Hematopoietic multipotent progenitor cell treated with erythropoietin and hydrocortisone succinate and interleukin-3 and kit ligand, for 4 days (in vitro differentiated cells): ENCODE data around the gene SCARF2.
"Not testable (repeated sequence)": the region's sequence is repeated elsewhere in the genome, so short reads cannot be mapped to it uniquely, and the experiment has no call there.

Experiments
- DNase-seq: peaks from one replicate; pipeline ENCODE4 v3.0.0-alpha.2; 2015

SCARF2 gene

DNA sequence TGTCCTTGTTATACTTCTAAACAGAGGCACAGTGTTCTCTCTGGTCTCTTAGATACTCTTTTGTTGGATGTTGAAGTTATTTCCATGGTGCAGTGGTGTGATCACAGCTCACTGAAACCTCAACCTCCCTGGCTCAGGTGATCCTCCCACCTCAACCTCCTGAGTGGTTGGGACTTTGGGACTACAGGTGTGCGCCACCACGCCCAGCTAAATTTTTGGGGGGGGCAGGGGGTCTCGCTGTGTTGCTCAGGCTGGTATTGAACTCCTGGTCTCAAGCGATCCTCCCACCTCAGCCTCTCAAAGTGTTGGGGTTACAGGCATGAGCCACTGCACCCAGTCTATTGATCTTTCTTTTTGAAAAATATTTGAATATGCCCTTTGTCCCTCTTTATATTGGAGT lies 28.7 kb downstream of the SCARF2 start:
- DNase-seq = no peak

DNA sequence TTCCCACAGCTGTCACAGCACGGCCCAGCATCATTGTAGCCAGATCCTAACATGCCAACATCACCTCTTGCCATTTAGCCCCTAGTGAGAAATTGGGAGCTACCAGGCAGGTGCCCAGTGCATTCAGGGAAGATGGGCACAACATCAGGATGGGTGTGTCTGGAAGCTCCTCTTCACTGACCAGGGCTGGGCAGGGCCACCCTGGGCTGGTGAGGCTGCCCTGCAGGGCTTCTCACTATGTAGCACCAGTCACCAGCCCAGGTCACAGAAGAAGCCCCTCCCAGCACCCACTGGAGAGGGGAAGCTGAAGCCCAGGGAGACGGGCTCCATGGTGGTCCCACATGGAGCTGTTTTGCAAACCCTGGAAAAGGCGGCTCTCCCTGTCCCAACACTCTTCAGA lies 29.8 kb downstream of the SCARF2 start:
- DNase-seq = no peak

DNA sequence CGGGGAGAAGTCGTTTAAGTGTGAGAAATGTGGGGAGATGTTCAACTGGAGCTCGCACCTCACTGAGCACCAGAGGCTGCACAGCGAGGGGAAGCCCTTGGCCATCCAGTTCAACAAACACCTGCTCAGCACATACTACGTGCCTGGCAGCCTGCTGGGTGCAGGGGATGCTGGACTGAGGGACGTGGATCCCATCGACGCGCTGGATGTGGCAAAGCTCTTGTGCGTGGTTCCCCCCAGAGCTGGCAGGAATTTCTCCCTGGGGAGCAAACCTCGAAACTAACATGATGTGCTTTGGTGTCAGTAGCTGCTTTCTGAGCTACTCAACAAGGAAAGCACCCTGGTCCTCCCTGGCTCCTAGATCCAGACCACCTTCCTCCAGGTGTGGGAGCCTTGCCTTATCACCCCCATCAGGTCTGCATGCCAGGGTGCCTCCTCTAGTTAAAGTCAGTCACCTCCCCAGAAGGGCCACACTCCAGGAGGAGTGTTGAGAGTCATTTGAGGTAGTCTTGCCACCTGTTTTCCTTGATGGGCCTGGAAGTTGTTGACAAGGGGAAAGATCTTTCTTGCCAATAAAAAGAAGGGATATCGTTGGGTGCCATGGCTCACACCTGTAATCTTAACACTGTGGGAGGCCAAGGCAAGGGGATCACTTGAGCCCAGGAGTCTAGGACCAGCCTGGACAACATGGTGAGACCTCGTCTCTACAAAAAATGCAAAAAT lies 30.8 kb downstream of the SCARF2 start:
- no peak for DNase-seq

DNA sequence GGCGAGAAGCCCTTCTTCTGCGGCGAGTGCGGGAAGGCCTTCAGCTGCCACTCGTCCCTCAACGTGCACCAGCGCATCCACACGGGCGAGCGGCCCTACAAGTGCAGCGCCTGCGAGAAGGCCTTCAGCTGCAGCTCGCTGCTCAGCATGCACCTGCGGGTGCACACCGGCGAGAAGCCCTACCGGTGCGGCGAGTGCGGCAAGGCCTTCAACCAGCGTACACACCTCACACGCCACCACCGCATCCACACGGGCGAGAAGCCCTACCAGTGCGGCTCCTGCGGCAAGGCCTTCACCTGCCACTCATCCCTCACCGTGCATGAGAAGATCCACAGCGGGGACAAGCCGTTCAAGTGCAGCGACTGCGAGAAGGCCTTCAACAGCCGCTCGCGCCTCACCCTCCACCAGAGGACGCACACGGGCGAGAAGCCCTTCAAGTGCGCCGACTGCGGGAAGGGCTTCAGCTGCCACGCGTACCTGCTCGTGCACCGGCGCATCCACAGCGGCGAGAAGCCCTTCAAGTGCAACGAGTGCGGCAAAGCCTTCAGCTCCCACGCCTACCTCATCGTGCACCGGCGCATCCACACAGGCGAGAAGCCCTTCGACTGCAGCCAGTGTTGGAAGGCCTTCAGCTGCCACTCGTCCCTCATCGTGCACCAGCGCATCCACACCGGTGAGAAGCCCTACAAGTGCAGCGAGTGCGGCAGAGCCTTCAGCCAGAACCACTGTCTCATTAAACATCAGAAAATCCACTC lies 31.5 kb downstream of the SCARF2 start:
- DNase-seq = no peak

DNA sequence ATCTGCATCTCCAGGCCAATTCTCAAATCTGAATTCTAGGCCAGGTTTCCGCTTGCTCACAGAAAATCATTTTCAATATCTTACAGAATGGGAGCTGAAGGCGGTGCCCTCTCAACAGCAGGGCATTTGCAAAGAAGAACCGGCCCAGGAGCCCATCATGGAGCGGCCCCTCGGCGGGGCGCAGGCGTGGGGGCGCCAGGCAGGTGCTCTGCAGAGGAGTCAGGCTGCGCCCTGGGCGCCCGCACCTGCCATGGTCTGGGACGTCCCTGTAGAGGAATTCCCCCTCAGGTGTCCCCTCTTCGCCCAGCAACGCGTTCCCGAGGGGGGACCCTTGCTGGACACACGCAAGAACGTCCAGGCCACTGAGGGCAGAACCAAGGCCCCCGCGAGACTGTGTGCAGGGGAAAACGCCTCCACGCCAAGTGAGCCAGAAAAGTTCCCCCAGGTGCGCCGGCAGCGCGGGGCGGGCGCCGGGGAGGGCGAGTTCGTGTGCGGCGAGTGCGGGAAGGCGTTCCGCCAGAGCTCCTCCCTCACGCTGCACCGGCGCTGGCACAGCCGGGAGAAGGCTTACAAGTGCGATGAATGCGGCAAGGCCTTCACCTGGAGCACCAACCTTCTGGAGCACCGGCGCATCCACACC lies 32.2 kb downstream of the SCARF2 start:
- no peak for DNase-seq

DNA sequence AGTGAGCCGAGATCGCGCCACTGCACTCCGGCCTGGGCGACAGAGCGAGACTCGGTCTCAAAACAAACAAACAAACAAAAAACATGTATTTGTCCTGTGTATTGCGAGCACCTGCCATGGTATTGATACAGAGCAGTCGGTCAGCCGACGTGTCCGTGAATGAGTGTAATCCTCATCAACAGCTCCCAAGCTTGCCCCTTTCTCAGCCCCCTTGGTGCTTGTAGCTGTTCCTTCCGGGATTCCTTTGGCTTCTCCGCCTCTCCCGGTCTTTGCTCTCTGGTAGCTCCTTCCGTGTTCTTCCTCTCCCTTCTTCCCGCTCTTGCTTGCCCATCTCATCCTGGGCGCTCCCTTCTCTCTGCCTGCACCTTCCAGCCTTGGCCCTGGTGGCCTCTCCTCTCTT lies 32.7 kb downstream of the SCARF2 start:
- DNase-seq = no peak

DNA sequence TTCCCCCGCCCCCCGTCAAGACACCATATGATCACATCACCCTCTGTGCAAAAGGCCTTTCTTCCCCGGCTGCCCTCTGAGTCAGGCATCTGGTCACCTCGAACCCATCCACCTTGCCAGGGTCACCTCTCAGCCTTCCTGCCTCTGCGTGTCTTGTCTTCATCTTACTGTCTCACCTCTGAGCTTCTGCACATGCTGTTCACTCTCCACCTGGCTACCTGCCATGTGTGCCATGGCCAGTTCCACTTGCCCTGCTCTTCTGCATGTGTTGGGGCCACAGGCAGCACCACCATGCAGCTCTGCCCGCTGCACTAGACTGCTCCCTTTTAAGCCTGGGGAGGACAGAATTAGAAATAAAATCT lies 33.9 kb downstream of the SCARF2 start:
- DNase-seq = no peak

DNA sequence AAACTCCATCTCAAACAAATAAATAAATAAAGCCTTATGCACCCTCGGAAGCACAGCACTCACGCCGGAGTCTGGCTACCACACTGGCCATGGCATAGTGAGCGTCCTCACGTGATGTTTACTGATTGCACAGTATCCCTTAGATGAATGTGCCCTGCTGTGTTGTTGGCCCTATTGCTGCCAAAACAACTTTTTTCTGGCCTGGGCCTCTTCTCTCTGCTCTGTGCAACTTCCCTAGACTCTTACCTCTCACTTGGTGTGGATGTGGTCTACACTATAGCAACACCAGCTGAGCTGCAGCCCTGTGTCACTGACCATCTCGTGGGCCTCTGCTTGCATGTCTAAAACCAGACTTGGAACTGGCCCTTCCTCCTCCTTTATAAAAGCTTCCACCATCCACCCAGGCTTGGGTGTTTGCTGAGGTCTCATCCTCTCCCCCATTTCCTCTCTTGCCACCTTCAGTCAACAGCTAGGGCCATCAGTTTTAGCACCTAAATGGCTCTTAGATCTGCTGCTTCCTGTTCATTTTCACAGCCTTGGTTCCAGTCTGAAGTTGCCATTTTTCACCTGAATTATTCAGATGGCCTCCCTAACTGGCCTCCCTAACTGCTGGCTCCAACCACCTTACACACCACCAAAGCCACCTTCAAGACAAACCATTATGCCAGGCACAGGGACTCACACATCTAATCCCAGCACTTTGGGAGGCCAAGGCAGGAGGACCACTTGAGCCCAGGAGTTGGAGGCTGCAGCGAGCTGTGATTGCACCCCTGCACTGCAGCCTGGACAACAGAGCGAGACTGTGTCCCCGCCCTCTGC lies 34.5 kb downstream of the SCARF2 start:
- no peak for DNase-seq

DNA sequence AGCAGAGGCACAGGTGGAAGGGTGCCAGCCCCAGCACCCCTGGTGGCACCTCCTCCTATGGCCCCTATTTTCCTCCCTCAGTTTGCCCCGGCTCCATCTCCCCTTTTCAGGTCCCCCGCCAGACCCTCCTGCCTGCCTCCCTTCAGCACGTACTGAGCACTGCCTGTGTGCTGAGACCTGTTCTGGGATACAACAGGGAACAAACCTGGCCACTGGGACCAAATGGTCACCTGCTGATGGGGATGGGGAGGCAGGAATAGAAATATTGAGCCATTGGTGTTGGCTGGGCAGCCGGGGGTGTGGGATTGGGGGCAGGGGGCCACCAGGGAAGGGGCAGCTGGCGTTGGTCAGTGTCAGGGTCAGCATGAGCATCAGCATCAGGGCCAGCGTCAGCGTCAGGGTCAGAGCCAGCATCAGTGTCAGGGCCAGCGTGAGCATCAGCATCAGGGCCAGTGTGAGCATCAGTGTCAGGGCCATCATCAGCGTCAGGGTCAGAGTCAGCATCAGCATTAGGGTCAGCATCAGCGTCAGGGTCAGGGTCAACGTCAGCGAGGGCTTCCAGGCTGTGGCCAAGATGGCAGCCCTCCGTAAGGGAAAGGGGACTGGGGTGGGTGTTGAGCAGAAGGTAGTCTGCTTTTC lies 36.1 kb downstream of the SCARF2 start:
- DNase-seq = no peak

DNA sequence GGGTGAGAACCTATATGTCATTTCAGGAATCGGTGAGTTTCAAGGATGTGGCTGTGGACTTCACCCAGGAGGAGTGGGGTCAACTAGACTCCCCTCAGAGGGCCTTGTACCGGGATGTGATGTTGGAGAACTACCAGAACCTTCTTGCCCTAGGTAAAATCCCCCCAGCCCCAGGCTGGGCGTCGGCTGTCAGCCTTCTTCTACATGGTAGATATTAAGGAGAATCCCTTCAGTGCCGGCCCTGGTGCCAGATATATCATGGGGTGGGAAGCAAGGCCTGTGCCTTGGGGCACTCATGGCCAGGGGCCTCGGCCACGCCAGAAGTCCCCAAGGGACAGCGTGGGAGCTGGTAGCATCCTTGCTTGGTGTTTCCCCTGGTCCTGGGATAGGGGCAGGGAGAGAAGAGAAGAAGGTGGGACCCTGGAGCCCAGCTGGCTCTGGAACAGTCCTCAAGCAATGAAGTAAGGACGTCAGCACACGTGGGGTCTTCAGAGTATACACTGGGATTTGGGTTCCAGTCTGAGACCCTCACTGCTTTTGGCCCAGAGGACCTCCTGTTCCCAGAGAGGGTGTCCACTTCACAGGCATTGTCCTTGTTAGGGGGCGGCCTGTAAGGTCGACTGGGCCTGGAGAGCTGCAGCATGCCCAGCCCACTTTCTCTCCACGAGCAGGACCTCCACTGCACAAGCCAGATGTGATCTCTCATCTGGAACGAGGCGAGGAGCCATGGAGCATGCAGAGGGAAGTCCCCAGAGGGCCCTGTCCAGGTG lies 36.8 kb downstream of the SCARF2 start:
- no peak for DNase-seq

DNA sequence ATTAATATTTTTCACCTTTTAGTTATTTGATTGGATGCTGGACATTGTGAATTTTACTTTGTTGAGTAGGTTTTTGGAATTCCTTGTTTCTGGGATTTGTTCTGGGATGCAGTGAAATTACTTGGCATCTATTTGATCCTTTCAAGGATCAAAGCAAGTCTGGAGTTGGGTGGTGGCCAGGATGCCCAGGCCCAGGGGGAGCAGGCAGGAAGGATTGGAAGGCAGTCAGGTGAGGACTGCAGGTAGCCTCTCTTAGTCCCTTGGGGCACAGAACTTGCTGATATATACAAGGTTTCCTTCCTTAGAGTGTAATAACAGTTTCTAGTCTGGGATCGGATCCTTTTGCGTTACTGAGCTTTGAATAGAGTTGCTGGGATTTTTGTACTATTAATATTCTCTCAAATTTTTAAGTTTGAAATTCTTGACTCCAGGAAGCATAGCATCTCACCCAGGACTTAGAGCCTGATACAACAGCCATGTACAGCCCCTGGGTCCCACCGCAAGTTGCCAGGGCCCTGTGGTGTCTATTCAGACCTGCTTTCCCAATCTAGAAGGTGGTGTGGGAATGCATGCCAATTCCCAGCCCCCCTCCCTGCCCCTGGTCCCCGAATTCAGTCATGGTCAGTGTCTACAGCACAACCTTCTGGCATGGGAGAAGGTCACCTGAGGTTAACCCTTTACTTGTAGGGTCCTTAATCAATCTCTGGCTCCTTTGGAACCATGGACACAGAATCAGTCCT lies 37.6 kb downstream of the SCARF2 start:
- DNase-seq = no peak

DNA sequence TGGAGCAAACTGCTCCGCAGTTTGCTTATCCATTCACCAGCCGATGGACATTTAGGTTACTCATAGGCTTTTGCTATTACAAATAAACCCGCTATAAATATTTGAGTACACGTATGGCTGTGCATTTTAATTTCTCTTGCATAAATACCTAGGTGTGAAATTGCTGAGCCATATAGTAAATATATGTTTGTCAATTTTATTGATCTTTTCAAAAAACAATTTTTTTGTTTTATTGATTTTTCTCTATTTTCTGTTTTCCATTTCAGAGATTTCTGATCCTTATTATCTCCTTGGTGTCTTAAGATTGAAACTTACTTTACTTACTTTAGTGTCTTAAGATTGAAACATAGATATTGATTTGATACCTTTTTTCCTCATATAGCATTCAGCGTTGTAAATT lies 39.2 kb downstream of the SCARF2 start:
- no peak for DNase-seq

DNA sequence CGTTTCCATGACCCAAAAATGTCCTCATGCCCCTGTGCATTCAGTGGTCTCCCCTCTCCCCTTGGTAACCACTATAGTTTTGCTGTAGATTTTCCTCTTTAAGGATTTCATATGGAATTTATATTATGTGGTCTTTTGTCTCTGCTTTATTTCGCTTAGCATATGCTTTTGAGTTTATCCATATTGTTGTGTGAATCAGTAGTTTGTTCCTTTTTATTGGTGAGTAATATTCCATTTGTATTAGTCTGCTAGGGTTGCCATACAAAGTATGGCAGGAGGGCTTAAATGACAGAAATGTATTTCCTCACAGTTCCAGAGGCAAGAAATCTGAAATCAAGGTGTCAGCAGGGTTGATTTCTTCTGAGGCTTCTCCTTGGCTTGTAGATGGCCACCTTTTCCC lies 40.1 kb downstream of the SCARF2 start:
- no peak for DNase-seq

DNA sequence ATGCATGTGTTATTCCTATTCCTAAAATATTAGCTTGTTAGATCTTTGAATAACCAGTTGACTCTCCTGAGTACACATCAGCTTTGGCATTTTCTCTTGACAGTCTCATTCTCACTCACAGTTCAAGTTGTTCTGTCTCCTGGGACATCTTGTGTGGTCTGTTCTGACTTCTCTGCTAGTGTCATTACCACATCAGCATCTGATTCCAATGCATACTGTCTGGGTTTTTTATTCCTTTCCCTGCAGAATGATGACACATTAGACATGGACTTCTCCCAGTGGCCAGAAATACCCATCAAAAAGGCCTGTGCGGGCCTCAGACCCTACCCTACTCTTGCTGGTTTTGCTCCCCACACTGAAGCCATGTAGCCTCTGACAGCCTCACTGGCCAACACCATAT lies 41.0 kb downstream of the SCARF2 start:
- no peak for DNase-seq

DNA sequence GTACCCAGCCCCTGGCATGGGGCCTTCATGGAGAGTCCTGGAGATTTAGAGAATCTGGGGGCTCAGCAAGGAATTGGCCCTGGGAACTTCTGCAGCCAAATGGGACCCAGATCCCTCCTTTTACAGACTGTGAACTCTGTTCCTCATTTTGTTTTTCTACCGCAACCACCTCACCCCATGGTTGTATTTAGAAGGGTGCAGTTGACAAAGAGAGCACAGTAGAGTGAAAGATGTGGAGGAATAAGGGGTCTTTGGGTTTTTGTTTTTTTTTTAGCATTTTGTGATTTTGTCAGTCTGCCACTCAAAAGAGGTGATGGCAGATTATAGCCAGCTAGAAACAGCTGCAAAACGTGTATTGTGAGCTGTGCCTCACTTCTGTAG lies 41.7 kb downstream of the SCARF2 start:
- peak; percentile 35 for DNase-seq

DNA sequence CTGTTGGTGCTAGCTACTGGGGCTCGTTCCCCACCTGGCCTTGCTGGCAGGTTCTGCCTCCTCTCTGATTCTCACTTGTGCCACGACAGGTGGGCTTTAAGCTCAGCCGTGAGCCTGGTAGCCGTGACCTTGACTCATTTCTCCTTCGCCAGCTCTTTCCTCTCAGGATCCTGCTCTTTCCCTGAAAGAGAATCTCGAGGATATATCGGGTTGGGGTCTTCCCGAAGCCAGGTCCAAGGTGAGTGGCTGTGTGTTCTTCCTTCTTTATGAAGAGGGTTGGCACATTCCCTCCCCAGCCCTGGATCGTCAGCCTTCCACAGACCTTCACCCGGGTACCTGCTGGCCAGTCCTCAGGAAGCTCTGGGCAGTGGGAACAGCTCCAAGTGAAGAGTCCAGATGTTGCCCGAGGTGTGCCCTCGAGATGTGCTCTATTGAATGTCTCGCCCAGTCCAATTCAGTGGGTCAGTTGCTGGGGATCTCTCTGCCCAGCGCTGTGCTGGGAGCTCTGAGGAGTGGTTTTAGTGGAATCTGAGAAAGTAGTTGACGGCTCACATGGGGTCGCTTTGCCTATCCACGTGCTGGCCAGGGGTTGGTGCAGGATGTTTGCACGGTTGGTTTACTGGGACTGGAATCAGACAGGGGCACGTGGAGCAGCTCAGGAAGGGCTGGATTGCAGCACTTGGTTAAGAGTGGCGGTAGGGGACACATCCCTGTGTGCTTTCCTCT lies 42.3 kb downstream of the SCARF2 start:
- DNase-seq = no peak

DNA sequence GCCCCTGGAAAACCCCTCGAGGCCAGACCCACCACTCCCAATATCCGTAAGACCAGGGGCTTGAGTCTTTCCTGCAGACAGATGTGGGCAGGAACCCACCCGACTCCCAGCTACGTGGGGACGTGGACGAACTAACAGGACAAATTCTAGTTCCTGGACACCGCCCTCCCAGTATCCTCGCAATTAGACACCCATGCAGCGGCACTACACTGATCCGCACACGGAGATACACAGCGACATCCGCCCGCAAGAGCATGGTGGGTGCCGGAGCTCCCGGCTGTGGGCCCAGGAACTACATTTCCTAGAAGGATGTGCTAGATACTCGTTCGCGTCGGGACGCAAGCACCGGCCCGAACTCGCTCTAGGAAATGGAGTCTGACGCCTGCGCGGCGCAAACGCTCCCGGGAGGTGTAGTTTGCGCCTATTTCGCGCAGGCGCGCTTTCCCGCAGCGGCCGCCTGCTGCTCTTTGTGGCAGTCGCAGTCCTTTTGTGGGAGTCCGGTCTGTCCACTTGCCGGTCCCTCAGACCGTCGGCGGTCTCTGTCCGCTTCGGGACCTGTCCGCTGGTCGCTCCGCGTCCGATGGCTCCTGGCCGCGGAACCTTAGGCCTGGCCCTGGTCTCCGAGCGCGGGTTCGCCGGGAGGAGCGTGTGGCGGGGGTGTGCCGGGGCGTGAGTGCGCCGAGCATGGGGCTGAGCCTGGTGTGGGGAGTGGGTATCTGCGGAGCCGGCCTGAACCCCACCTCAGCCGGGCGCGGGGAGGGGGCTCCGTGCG lies 43.7 kb downstream of the SCARF2 start, which contains the start of gene ZNF74:
Gene ZNF74 (plus strand): TSS at position 447 of the 772 bp plus-strand sequence. CDS start 478 bp downstream, outside the sequence.
- peak; percentile 97 for DNase-seq

DNA sequence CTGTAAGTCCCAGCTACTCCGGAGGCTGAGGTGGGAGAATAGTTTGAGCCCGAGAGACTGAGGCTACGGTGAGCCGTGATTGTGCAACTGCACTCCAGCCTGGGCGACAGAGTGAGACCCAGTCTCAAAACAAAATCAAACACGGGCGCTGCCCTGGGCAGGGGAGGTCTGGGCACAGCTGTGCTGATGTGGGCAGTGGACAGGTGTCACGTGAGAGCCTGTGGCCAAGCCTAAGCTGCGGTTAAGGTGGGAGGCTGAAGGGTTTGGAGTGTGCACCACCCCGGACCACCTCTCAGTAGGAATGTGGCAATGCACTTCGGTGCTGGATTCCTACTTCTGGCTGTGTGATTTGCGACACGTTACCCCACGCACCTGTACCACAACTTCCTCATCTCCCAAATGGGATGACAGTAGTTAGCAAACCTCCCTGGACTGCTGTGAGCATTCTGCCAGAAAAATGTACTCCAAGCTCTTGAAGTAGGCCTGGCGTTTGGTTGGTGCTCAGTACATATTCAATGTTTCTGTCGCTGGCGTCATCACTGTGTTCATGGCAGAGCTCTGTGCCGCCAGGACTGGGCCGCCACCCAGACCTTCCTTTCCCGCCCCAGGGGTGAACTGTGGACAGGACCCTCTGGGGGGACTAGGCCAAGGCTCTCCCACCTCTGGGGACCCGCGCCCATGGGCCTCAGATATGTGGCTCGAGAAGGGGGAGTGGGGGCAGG lies 44.5 kb downstream of the SCARF2 start:
- DNase-seq = no peak

DNA sequence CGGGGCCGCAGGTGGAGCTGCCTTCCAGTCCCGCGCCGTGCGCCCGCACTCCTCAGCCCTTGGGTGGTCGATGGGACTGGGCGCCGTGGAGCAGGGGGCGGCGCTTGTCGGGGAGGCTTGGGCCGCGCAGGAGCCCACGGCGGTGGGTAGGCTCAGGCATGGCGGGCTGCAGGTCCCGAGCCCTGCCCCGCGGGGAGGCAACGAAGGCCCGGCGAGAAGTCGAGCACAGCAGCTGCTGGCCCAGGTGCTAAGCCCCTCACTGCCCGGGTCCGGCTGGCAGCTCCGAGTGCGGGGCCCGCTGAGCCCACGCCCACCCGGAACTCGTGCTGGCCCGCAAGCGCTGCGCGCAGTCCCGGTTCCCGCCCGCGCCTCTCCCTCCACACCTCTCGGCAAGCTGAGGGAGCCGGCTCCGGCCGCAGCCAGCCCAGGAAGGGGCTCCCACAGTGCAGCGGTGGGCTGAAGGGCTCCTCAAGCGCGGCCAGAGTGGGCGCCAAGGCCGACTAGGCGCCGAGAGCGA lies 45.2 kb downstream of the SCARF2 start:
- DNase-seq = not testable (repeated sequence)
